GM23248 (cell line): ENCODE measurements around the gene MARS1.

Experiments used
- EZH2 ChIP-seq: fragments of 200-600 bp; sonication (generic); IDR thresholded peaks from 2 replicates; pipeline ENCODE4 v1.6.1; 2018; ENCODE audit warnings: antibody characterized with exemption, mild to moderate bottlenecking; ENCODE audit not compliant: insufficient read depth, poor library complexity, severe bottlenecking
- EZH2phosphoT487 ChIP-seq: fragments of 200-600 bp; sonication (generic); IDR thresholded peaks from 2 replicates; pipeline ENCODE4 v1.6.1; 2018; ENCODE audit warnings: antibody characterized with exemption, moderate library complexity, mild to moderate bottlenecking, low read depth; ENCODE audit not compliant: insufficient read depth

DNA sequence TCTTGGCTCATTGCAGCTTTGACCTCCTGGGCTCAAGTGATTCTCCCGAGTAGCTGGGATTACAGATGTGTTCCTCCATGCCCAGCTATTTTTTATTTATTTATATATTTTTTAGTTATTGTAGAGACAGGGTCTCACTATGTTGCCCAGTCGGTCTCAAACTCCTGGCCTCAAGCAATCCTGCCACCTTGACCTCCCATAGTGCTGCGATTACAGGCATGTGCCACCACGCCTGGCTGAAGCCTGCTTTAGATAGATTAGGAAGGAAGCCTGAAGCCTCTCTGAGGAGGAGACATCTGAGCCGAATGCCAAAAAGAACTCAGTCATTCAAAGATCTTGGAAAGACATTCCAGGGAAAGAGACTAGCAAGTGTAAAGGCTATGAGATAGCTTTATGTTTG lies 43.1 kb upstream of the MARS1 start:
- TF ChIP-seq EZH2phosphoT487 (no peak), EZH2 (no peak)
